Measurements from ENCODE around the gene CSNK2A1.

DNA sequence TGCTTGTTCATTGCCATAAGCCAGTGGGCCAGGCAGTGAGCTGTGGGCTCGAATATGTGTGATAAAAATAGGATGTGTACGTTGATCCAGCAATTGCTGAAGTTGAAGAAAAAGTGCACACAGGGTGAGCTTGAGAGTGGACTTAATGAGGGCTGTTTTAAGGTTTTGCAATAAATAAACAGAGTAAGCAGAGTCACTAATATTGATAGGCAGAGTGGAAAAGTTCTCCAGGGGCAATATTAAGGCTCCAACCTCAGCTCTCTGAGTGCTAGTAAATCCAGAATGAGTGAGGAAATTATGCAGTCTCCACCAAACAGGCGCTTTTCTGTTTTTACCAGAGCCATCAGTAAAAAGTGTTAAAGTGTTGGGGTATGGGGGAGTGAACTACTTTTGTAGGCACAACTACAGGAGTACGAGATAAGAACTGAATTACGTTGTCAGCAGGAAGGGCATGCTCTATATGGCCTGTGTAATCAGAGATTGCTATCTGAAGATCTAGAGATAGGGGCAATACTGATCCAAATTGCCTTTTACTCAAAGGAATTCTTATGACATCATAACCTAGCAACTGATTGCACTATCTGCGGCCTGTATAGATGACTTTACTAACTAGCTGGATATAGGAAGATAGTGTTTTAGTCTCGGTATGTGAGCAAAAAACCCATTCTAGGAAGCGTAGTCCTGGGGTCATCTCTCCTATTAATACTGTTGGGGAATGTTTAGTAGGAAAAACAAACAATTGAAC lies 73.7 kb downstream of the CSNK2A1 start:
- TF ChIP-seq POLR2AphosphoS5 (IDR thresholded peaks at IDR 0.05; ENCODE audit: borderline replicate concordance, low read depth, low read length) (no peak), EZH2 (IDR thresholded peaks at IDR 0.05) (no peak), FOXP2 (optimal IDR thresholded peaks at IDR 0.05; ENCODE audit: control extremely low read depth, extremely low read length, insufficient read depth) (no peak)

Data from SK-N-MC (cell line).